Osteocyte (in vitro differentiated cells): ENCODE data around the gene CTDSPL2. TPM values are rescaled to one million over a fixed set of nuclear protein-coding genes. Genes with fewer than 3 reads are reported as not detected.

ENCODE experiments used
- DNase-seq: peaks from one replicate; pipeline ENCODE4 v3.0.0; 2021; ENCODE audit warnings: mixed read lengths; ENCODE audit not compliant: unreplicated experiment; ENCODE audit errors: extremely low spot score
- H3K27ac Mint-ChIP-seq: one replicate; pipeline ENCODE4 v1.8.0; 2021; ENCODE audit warnings: mild to moderate bottlenecking, mixed read lengths; ENCODE audit not compliant: unreplicated experiment
- H3K27me3 Mint-ChIP-seq: one replicate; pipeline ENCODE4 v1.8.0; 2021; ENCODE audit warnings: mixed read lengths; ENCODE audit not compliant: unreplicated experiment
- H3K36me3 Mint-ChIP-seq: one replicate; pipeline ENCODE4 v1.8.0; 2021; ENCODE audit warnings: mixed read lengths; ENCODE audit not compliant: unreplicated experiment
- H3K4me1 Mint-ChIP-seq: one replicate; pipeline ENCODE4 v1.8.0; 2021; ENCODE audit warnings: mixed read lengths; ENCODE audit not compliant: unreplicated experiment
- H3K4me3 Mint-ChIP-seq: one replicate; pipeline ENCODE4 v1.8.0; 2021; ENCODE audit warnings: mild to moderate bottlenecking, moderate library complexity, mixed read lengths; ENCODE audit not compliant: unreplicated experiment
- H3K9me3 Mint-ChIP-seq: one replicate; pipeline ENCODE4 v1.8.0; 2021; ENCODE audit warnings: mixed read lengths; ENCODE audit not compliant: unreplicated experiment
- total RNA-seq: library from RNA; stranded (reverse); gene quantifications from 2 replicates; pipeline ENCODE4 v1.2.1, GENCODE V29; 2021
- TF ChIP-seq, protein P1 (sequence below): fragments of 200-600 bp; sonication (generic); IDR thresholded peaks from 2 replicates; pipeline ENCODE4 v1.5.0; 2021; ENCODE audit warnings: antibody characterized with exemption, mild to moderate bottlenecking, moderate library complexity

CTDSPL2 gene
- total RNA-seq, 1 donor from 2014 or later: 53.3 TPM

DNA sequence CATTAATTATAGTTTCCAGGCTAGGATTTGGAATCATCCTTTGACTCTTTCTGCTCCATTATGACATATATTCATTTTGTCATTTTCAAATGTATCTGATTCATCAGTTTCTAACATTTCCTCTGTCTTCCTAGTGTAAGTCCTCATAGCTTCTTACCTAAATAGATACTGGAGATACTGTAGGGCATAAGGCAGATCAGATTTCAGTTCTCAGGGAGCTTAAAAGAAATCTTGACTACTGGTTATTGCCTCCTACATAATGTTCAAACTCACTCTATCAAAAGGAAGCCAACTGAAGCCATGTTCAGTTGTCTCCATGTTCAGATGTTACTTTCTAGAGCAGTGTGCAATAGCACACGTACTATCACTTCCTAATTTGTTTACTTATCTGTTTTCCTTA is 29.6 kb upstream of the CTDSPL2 start:
- H3K27ac Mint-ChIP-seq: peak overlapping the region; percentile 13
- no peaks in the 10 kb centered on the region for H3K27me3 Mint-ChIP-seq
- peaks cover 18% of the 10 kb centered on the region for H3K36me3 Mint-ChIP-seq
- H3K9me3 Mint-ChIP-seq: no peaks in the 10 kb centered on the region
- TF ChIP-seq, protein P1, sequence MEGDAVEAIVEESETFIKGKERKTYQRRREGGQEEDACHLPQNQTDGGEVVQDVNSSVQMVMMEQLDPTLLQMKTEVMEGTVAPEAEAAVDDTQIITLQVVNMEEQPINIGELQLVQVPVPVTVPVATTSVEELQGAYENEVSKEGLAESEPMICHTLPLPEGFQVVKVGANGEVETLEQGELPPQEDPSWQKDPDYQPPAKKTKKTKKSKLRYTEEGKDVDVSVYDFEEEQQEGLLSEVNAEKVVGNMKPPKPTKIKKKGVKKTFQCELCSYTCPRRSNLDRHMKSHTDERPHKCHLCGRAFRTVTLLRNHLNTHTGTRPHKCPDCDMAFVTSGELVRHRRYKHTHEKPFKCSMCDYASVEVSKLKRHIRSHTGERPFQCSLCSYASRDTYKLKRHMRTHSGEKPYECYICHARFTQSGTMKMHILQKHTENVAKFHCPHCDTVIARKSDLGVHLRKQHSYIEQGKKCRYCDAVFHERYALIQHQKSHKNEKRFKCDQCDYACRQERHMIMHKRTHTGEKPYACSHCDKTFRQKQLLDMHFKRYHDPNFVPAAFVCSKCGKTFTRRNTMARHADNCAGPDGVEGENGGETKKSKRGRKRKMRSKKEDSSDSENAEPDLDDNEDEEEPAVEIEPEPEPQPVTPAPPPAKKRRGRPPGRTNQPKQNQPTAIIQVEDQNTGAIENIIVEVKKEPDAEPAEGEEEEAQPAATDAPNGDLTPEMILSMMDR: no peak
- no peak overlapping the region for H3K4me3 Mint-ChIP-seq
- no peaks in the 10 kb centered on the region for H3K4me1 Mint-ChIP-seq
- no peak for DNase-seq

DNA sequence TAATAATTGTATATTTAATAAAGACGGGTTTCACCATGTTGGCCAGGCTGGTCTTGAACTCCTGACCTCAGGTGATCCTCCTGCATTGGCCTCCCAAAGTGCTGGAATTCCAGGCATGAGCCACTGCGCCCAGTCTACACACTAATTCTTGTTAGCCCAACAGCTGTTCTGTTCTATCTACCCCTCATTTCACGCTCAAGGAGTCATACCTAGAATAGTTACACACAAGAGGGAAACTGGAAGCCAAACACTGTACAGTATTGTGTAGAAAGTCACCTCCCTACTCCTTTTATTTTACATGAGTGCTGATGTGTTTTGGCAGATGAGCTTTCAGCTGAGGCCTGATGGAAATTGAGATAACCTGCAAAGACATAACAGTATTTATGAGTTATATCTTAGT is 13.4 kb upstream of the CTDSPL2 start:
- Mint-ChIP-seq H3K27ac (no peak overlapping the region), H3K4me1 (no peaks in the 10 kb centered on the region), H3K4me3 (no peak overlapping the region), H3K9me3 (no peaks in the 10 kb centered on the region), H3K36me3 (peaks cover 10% of the 10 kb centered on the region), H3K27me3 (no peaks in the 10 kb centered on the region)
- TF ChIP-seq, protein P1: no peak
- no peak for DNase-seq

DNA sequence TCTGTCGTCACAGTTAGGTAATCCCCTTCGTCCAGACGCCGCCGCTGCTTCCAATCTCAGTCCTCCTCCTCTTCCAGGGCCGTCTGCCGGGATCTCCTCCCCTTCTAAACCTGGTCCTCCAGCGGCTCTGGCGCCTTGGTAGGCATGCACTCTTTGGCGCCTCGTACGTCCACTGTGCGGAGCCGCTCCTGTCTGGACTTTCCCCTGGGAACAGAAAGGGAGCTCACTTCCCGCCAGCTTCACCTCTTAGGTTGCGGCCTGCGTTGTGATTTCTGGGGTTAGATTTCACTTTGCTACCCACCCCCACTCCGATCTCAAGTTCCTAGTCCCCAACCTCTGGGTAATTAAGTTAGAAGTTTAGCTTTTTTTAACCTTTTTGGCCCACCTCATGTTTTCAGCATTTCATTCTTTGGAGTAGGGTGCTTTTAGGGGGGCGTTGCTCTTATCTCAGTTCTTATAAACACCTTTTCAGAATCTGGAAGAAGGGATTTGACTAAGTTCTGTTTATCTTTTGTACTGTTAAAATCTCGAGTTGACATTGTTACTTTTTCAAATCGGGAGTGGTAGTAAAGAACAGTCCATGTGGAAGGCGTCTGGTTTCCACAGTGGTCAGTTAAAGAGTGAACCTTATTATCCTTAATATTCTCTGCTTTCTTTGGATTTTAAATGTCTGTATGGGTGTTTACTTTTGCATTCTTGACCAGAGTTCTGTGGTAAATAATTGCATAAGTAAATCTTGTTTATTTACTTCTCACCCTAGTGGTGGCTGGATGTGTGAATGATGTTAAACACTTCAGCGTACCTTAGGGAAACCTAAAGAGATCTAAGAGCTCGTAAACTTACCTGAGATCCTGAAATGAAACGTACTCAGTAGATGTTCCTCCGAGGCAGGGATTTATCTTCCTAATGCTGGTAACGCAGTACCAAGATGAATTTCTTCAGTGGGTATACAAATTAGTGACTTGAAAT is 611 bp downstream of the CTDSPL2 start:
- no peaks in the 10 kb centered on the region for H3K36me3 Mint-ChIP-seq
- H3K4me3 Mint-ChIP-seq: peak overlapping the region; percentile 96
- no peak for DNase-seq
- TF ChIP-seq, protein P1: peak; percentile 13
- H3K4me1 Mint-ChIP-seq: peaks cover 34% of the 10 kb centered on the region
- no peaks in the 10 kb centered on the region for H3K9me3 Mint-ChIP-seq
- peak overlapping the region; percentile 100 for H3K27ac Mint-ChIP-seq
- H3K27me3 Mint-ChIP-seq: no peaks in the 10 kb centered on the region

DNA sequence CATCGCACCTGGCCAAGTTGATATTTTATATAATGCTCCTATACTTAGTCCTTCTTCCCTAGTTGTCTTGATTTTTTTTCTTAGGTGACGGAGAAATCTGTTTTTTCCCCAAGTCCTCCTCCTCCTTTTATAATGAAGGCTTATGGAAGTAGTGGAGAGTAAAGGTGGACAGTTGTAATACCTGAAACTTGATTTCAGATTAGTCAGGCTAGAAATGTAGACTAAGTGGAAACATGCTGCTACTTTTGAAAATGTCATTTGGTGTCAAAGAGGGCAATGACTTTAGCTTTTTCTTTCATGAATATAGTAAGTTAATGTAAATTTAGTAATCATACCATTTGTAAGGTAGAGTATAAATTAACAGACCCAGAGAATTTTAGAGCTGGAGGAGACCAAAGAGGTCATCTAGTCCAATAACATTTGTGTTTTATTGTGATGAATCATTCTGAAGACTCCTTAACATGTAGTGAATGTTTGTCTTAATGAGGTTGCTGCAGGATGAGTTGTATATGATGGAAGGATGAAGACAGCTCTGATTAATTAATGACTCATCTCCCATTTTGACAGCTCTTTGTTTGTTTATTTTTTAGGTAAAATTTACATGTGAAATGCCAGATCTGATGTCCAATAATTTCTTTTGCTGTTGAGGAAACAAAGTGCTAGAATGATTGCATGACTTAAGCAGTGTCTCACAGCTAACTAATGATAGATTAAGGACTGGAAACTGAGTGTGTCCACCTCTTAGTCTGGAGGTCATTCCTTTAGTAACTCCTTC is 8.7 kb downstream of the CTDSPL2 start:
- DNase-seq: no peak

More for the DNA sequence above, 8.7 kb downstream of the CTDSPL2 start:
- TF ChIP-seq, protein P1: no peak
- H3K4me3 Mint-ChIP-seq: no peak overlapping the region
- H3K4me1 Mint-ChIP-seq: peaks cover 15% of the 10 kb centered on the region
- no peak overlapping the region for H3K27ac Mint-ChIP-seq
- no peaks in the 10 kb centered on the region for H3K27me3 Mint-ChIP-seq
- no peaks in the 10 kb centered on the region for H3K9me3 Mint-ChIP-seq
- H3K36me3 Mint-ChIP-seq: no peaks in the 10 kb centered on the region
